WTC11 (cell line): ENCODE results near the gene CCDC190. TPM values are rescaled to one million over a fixed set of nuclear protein-coding genes. Genes with fewer than 3 reads are reported as not detected.

Experiments used
- ATAC-seq: fragments of 200-7000 bp; cut with Tn5 transposase; 2 replicates; pipeline ENCODE4 v1.10.0; 2021; ENCODE audit warnings: mild to moderate bottlenecking, moderate library complexity
- Bru-seq: library from RNA; stranded (reverse); fragments of 400-500 nt; gene quantifications from one replicate; lab custom pipeline; 2021; lab: Mats Ljungman, UMichigan
- CTCF ChIA-PET: fragments of 300-600 bp; sonication (Branson Sonifier 250); formaldehyde crosslinking; loops from one replicate; lab custom pipeline; 2021; ENCODE audit warnings: antibody characterized with exemption; lab: Charles Lee
- POLR2A ChIA-PET: fragments of 350-600 bp; sonication (Branson Sonifier 250); formaldehyde crosslinking; loops from one replicate; lab custom pipeline; 2021; ENCODE audit warnings: antibody characterized with exemption; lab: Charles Lee
- DNase-seq: peaks from one replicate; pipeline ENCODE4 v3.0.0; 2021; ENCODE audit warnings: low spot score
- H3K27ac Mint-ChIP-seq: 2 replicates; pipeline ENCODE4 v1.8.0; 2021; ENCODE audit warnings: mixed read lengths
- H3K27me3 Mint-ChIP-seq: 2 replicates; pipeline ENCODE4 v1.8.0; 2021; ENCODE audit warnings: low read depth, mild to moderate bottlenecking, moderate library complexity, mixed read lengths
- H3K36me3 Mint-ChIP-seq: 2 replicates; pipeline ENCODE4 v1.8.0; 2021; ENCODE audit warnings: mixed read lengths
- H3K4me1 Mint-ChIP-seq: 2 replicates; pipeline ENCODE4 v1.8.0; 2022; ENCODE audit warnings: mixed read lengths
- H3K4me3 Mint-ChIP-seq: 2 replicates; pipeline ENCODE4 v1.8.0; 2021; ENCODE audit warnings: mild to moderate bottlenecking, moderate library complexity, mixed read lengths
- H3K9me3 Mint-ChIP-seq: 2 replicates; pipeline ENCODE4 v1.8.0; 2021; ENCODE audit warnings: mixed read lengths
- CREM ChIP-seq: sonication (generic); formaldehyde crosslinking; IDR thresholded peaks from 2 replicates; pipeline ENCODE4 v1.8.1; 2022; ENCODE audit warnings: mild to moderate bottlenecking, missing genetic modification reagents, moderate library complexity
- ELF4 ChIP-seq: sonication (generic); formaldehyde crosslinking; IDR thresholded peaks from 2 replicates; pipeline ENCODE4 v1.8.1; 2022; ENCODE audit warnings: low read depth, mild to moderate bottlenecking, moderate library complexity, missing genetic modification reagents
- ERG ChIP-seq: fragments of 250-450 bp; sonication (Bioruptor Pico); IDR thresholded peaks from 2 replicates; pipeline ENCODE4 v1.8.0; 2021; ENCODE audit warnings: mild to moderate bottlenecking
- FOXP4 ChIP-seq: sonication (generic); formaldehyde crosslinking; IDR thresholded peaks from 2 replicates; pipeline ENCODE4 v1.8.0; 2022; ENCODE audit warnings: mild to moderate bottlenecking, missing genetic modification reagents
- GABPB1 ChIP-seq: sonication (generic); formaldehyde crosslinking; IDR thresholded peaks from 2 replicates; pipeline ENCODE4 v1.8.1; 2023; ENCODE audit warnings: mild to moderate bottlenecking, missing genetic modification reagents
- GRHL2 ChIP-seq: fragments of 250-450 bp; sonication (Bioruptor Pico); IDR thresholded peaks from 2 replicates; pipeline ENCODE4 v1.8.0; 2022; ENCODE audit warnings: mild to moderate bottlenecking, moderate library complexity; ENCODE audit not compliant: insufficient replicate concordance, severe bottlenecking
- NFYB ChIP-seq: sonication (generic); formaldehyde crosslinking; conservative IDR thresholded peaks from 2 replicates; pipeline ENCODE4 v1.8.0; 2022; ENCODE audit warnings: low read depth, missing genetic modification reagents
- RELA ChIP-seq: sonication (generic); formaldehyde crosslinking; IDR thresholded peaks from 2 replicates; pipeline ENCODE4 v1.8.1; 2022; ENCODE audit warnings: missing genetic modification reagents, mild to moderate bottlenecking, borderline replicate concordance
- TCF7 ChIP-seq: sonication (generic); formaldehyde crosslinking; IDR thresholded peaks from 2 replicates; pipeline ENCODE4 v1.8.0; 2022; ENCODE audit warnings: mild to moderate bottlenecking, low read depth, missing genetic modification reagents, moderate library complexity
- TEAD1 ChIP-seq: sonication (generic); formaldehyde crosslinking; IDR thresholded peaks from 2 replicates; pipeline ENCODE4 v1.8.0; 2022; ENCODE audit warnings: mild to moderate bottlenecking, missing genetic modification reagents
- ZNF219 ChIP-seq: sonication (generic); formaldehyde crosslinking; IDR thresholded peaks from 2 replicates; pipeline ENCODE4 v1.8.0; 2023; ENCODE audit warnings: missing genetic modification reagents, mild to moderate bottlenecking, borderline replicate concordance
- ZNF263 ChIP-seq: sonication (generic); formaldehyde crosslinking; IDR thresholded peaks from 2 replicates; pipeline ENCODE4 v1.8.1; 2022; ENCODE audit warnings: low read depth, mild to moderate bottlenecking, moderate library complexity, missing genetic modification reagents
- ZNF416 ChIP-seq: fragments of 250-450 bp; sonication (Bioruptor Pico); IDR thresholded peaks from 2 replicates; pipeline ENCODE4 v1.9.0; 2021; ENCODE audit warnings: mild to moderate bottlenecking, inconsistent platforms
- long read RNA-seq, 3 experiments: library from RNA in 1 of 3; library from capped mRNA in 1 of 3; library from polyadenylated mRNA in 1 of 3; unstranded in 2 of 3; stranded (forward) in 1 of 3; transcript quantifications; one replicate each; pipeline ENCODE4 v2.0.0, GENCODE V29; 2021
- total RNA-seq: library from RNA; stranded (reverse); gene quantifications from 3 replicates; pipeline ENCODE4 v1.2.3, GENCODE V29; 2021
- TF ChIP-seq, protein P1 (sequence below): sonication (generic); formaldehyde crosslinking; IDR thresholded peaks from 2 replicates; pipeline ENCODE4 v1.8.1; 2023; ENCODE audit warnings: mild to moderate bottlenecking, missing genetic modification reagents, moderate library complexity
- TF ChIP-seq, protein P2 (sequence below): sonication (generic); formaldehyde crosslinking; IDR thresholded peaks from 2 replicates; pipeline ENCODE4 v1.8.1; 2023; ENCODE audit warnings: mild to moderate bottlenecking, moderate library complexity, missing genetic modification reagents

The CCDC190 gene
- total RNA-seq (not detected in 3 replicates), Bru-seq, nascent RNA (not detected)
- long read RNA-seq, experiment 1, result 0 reads
- long read RNA-seq, experiment 2, result 0 reads
- long read RNA-seq, experiment 3, result 0 reads

GRCh38 chr1:162861101-162861500, at the start of gene CCDC190:
TSS of gene CCDC190 (minus strand) at chr1:162861175. CDS start at chr1:162859646, 1,529 bp downstream.
- no peak within 1 kb of the TSS for H3K27ac Mint-ChIP-seq
- POLR2A ChIA-PET, result no interaction called here
- TF ChIP-seq ERG (no peak), TCF7 (no peak), NFYB (CRISPR knock-in tag) (no peak), GRHL2 (CRISPR knock-in tag) (no peak)
- TF ChIP-seq, protein P1, sequence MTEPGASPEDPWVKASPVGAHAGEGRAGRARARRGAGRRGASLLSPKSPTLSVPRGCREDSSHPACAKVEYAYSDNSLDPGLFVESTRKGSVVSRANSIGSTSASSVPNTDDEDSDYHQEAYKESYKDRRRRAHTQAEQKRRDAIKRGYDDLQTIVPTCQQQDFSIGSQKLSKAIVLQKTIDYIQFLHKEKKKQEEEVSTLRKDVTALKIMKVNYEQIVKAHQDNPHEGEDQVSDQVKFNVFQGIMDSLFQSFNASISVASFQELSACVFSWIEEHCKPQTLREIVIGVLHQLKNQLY (CRISPR knock-in tag), result no peak
- TF ChIP-seq, all 79 proteins: peak for 0
- Mint-ChIP-seq H3K9me3 (peaks cover 3% of the 10 kb centered on the region; the same call in 1 of the 2 replicates), H3K4me1 (no peaks in the 10 kb centered on the region; the same call in 1 of the 2 replicates), H3K4me3 (no peak within 1 kb of the TSS), H3K27me3 (no peaks in the 10 kb centered on the region), H3K36me3 (no peaks in the 10 kb centered on the region)
- ATAC-seq (peak; percentile 83), DNase-seq (no peak)
- CTCF ChIA-PET, result interaction anchor here (0.8 to 2.6 kb wide), 7 partner anchors 12 to 341 kb away, joined by 3 to 12 read pairs (median 5); partner anchors contain the start of genes RGS4 and RGS5

DNA sequence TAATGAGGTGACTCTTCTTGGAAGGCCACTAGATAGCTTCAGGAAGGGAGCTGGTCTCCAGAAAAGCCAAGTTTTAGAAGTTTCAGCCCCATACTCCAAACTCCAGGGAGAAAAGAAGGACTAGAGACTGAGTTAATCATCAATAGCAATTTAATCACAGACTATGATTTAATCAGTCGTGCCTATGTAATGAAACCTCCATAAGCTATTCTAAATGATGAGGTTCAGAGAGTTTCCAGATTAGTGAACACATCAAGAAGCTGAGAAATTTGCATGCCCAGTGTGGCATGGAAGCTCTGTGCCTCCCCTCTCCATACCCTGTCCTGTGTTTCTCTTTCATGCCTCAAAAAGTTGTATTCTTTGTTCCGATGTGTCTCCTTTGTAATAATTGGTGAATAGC, 49.2 kb upstream of the CCDC190 start:
- no peak for DNase-seq
- Mint-ChIP-seq H3K4me1 (peaks cover under 1% of the 10 kb centered on the region; the same call in 1 of the 2 replicates), H3K4me3 (no peak overlapping the region), H3K27me3 (peaks cover 2% of the 10 kb centered on the region; the same call in 1 of the 2 replicates), H3K27ac (no peak overlapping the region), H3K9me3 (peaks cover 25% of the 10 kb centered on the region)
- TF ChIP-seq ZNF263 (CRISPR knock-in tag) (no peak), ZNF416 (CRISPR knock-in tag) (no peak), ZNF219 (CRISPR knock-in tag) (no peak), FOXP4 (CRISPR knock-in tag) (no peak), CREM (no peak), ERG (no peak), RELA (CRISPR knock-in tag) (no peak), ELF4 (no peak), NFYB (CRISPR knock-in tag) (no peak), TEAD1 (no peak), GABPB1 (CRISPR knock-in tag) (no peak)
- TF ChIP-seq, protein P2, sequence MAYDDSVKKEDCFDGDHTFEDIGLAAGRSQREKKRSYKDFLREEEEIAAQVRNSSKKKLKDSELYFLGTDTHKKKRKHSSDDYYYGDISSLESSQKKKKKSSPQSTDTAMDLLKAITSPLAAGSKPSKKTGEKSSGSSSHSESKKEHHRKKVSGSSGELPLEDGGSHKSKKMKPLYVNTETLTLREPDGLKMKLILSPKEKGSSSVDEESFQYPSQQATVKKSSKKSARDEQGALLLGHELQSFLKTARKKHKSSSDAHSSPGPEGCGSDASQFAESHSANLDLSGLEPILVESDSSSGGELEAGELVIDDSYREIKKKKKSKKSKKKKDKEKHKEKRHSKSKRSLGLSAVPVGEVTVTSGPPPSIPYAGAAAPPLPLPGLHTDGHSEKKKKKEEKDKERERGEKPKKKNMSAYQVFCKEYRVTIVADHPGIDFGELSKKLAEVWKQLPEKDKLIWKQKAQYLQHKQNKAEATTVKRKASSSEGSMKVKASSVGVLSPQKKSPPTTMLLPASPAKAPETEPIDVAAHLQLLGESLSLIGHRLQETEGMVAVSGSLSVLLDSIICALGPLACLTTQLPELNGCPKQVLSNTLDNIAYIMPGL (CRISPR knock-in tag), result no peak
- TF ChIP-seq, all 79 proteins: peak for 0
- POLR2A ChIA-PET, result interaction anchor here (0.6 kb wide), 1 partner anchor 26 kb away, joined by 6 read pairs; no protein-coding TSS in a partner anchor
- ATAC-seq, result no peak
- peaks cover 8% of the 10 kb centered on the region for H3K36me3 Mint-ChIP-seq
- CTCF ChIA-PET, result no interaction called here
